CD14-positive monocyte (primary cell): Measurements from ENCODE around the gene ZC3H10. TPM values are rescaled to one million over a fixed set of nuclear protein-coding genes. Genes with fewer than 3 reads are reported as not detected.

Source experiments
- DNase-seq, 3 donors: peaks; one replicate each; pipeline ENCODE4 v3.0.0-alpha.2; 2011 to 2022
- H2AFZ ChIP-seq: 2 replicates; pipeline ENCODE4 v1.6.0; 2012; ENCODE audit warnings: mild to moderate bottlenecking, low read depth, low read length, inconsistent platforms; ENCODE audit not compliant: insufficient read depth, poor library complexity, severe bottlenecking
- H3K27ac ChIP-seq, 2 donors: 1 replicate in 1 of 2; 2 replicates in 1 of 2; pipeline ENCODE4 v1.5.1; 2012 to 2013; ENCODE audit warnings: low read length in 2 of 2, control low read depth in 1 of 2, inconsistent platforms in 1 of 2, low read depth in 1 of 2, mild to moderate bottlenecking in 1 of 2
- H3K27me3 ChIP-seq, 2 donors: one replicate each; pipeline versions ENCODE4 v1.6.0 to v1.6.1; 2011 to 2013; ENCODE audit warnings: low read length in 2 of 2; ENCODE audit not compliant: control insufficient read depth in 2 of 2, insufficient read depth in 2 of 2
- H3K36me3 ChIP-seq, 2 donors: replicated peaks in 1 of 2; 1 replicate in 1 of 2; 2 replicates in 1 of 2; pipeline versions ENCODE4 v1.5.1 to v1.6.1; 2012 to 2013; ENCODE audit warnings: low read length in 2 of 2, control low read depth in 1 of 2, inconsistent platforms in 1 of 2, mild to moderate bottlenecking in 1 of 2; ENCODE audit not compliant: insufficient read depth in 2 of 2, control insufficient read depth in 1 of 2
- H3K4me1 ChIP-seq, 2 donors: 1 replicate in 1 of 2; 2 replicates in 1 of 2; pipeline versions ENCODE4 v1.5.1 to v1.6.1; 2012 to 2013; ENCODE audit warnings: low read length in 2 of 2, control low read depth in 1 of 2, inconsistent platforms in 1 of 2, mild to moderate bottlenecking in 1 of 2, moderate library complexity in 1 of 2; ENCODE audit not compliant: insufficient read depth in 2 of 2, control insufficient read depth in 1 of 2
- H3K4me2 ChIP-seq: replicated peaks from 2 replicates; pipeline ENCODE3; 2012; ENCODE audit warnings: low read length, moderate library complexity, mild to moderate bottlenecking; ENCODE audit not compliant: poor library complexity, severe bottlenecking; ENCODE audit errors: extremely low read depth
- H3K4me3 ChIP-seq, 3 experiments: fragments of 200-600 bp in 1 of 3; sonication (generic) in 1 of 3; replicated peaks in 1 of 3; 1 replicate in 2 of 3; 2 replicates in 1 of 3; pipeline ENCODE4 v1.5.1; 2011 to 2013; ENCODE audit warnings: low read length in 3 of 3, mild to moderate bottlenecking in 3 of 3, control low read depth in 2 of 3, low read depth in 2 of 3, inconsistent platforms in 1 of 3, moderate library complexity in 1 of 3
- H3K79me2 ChIP-seq: 2 replicates; pipeline ENCODE4 v1.6.0; 2012; ENCODE audit warnings: mild to moderate bottlenecking, control low read depth, inconsistent platforms, low read length, moderate library complexity; ENCODE audit not compliant: insufficient read depth
- H3K9ac ChIP-seq: 2 replicates; pipeline ENCODE4 v1.6.0; 2017; ENCODE audit warnings: low read length, mild to moderate bottlenecking; ENCODE audit not compliant: insufficient read depth, poor library complexity, severe bottlenecking
- H3K9me3 ChIP-seq, 2 donors: replicated peaks in 1 of 2; 1 replicate in 1 of 2; 2 replicates in 1 of 2; pipeline versions ENCODE4 v1.5.1 to v1.6.1; 2012 to 2013; ENCODE audit warnings: low read length in 2 of 2, control low read depth in 1 of 2; ENCODE audit not compliant: control insufficient read depth in 1 of 2, insufficient read depth in 1 of 2
- H4K20me1 ChIP-seq: 2 replicates; pipeline ENCODE4 v1.6.0; 2012; ENCODE audit warnings: mild to moderate bottlenecking, low read length, control low read depth, moderate library complexity; ENCODE audit not compliant: insufficient read depth
- H3K27ac Mint-ChIP-seq, 7 donors: one replicate each; pipeline ENCODE4 v1.8.0; 2020; ENCODE audit warnings: mild to moderate bottlenecking in 7 of 7, mixed read lengths in 7 of 7, moderate library complexity in 6 of 7, inconsistent platforms in 2 of 7
- H3K27me3 Mint-ChIP-seq, 3 donors: one replicate each; pipeline ENCODE4 v1.8.0; 2021 to 2022; ENCODE audit warnings: low read depth in 3 of 3, mild to moderate bottlenecking in 3 of 3, mixed read lengths in 3 of 3, moderate library complexity in 3 of 3, inconsistent platforms in 1 of 3
- H3K36me3 Mint-ChIP-seq, 2 donors: one replicate each; pipeline ENCODE4 v1.8.0; 2020; ENCODE audit warnings: mixed read lengths in 2 of 2, inconsistent platforms in 1 of 2, mild to moderate bottlenecking in 1 of 2
- H3K4me1 Mint-ChIP-seq: one replicate; pipeline ENCODE4 v1.8.0; 2020; ENCODE audit warnings: mild to moderate bottlenecking, mixed read lengths
- H3K4me3 Mint-ChIP-seq, 2 donors: one replicate each; pipeline ENCODE4 v1.8.0; 2020; ENCODE audit warnings: mild to moderate bottlenecking in 2 of 2, mixed read lengths in 2 of 2, moderate library complexity in 1 of 2
- H3K9me3 Mint-ChIP-seq, 7 donors: one replicate each; pipeline ENCODE4 v1.8.0; 2020 to 2022; ENCODE audit warnings: mixed read lengths in 7 of 7, mild to moderate bottlenecking in 6 of 7, moderate library complexity in 6 of 7, inconsistent platforms in 2 of 7
- WGBS: methylation state at CpG from one replicate; pipeline ENCODE4 v1.1.5; 2013; ENCODE audit warnings: missing lambda C conversion rate; ENCODE audit not compliant: insufficient coverage; 5-methylcytosine and 5-hydroxymethylcytosine counted together
- intact Hi-C, 2 donors: fragments of 100-400 bp; cut with micrococcal nuclease; formaldehyde crosslinking; loops; one replicate each; pipeline versions ENCODE4 v1.15.0 to v1.15.1; 2023
- polyA plus RNA-seq, 3 donors: library from polyadenylated mRNA; depleted of rRNA in 1 of 3; unstranded in 2 of 3; stranded (reverse) in 1 of 3; fragments of 300-500 nt in 2 of 3; fragments of >200 nt in 1 of 3; fragmentation: Illumina TruSeq in 2 of 3; gene quantifications; 1 replicate in 2 of 3; 2 replicates in 1 of 3; pipeline ENCODE4 v1.2.3, GENCODE V29; 2012 to 2021
- TF ChIP-seq, protein P1 (sequence below): fragments of 200-600 bp; IDR thresholded peaks from one replicate; pipeline ENCODE4 v1.8.0; 2022; ENCODE audit warnings: antibody characterized with exemption, mild to moderate bottlenecking

Gene ZC3H10
- polyA plus RNA-seq, 3 donors, result 1.7 to 3.1 (median 1.8) TPM

- WGBS, result 43% methylated on average over 2 of the region's 7 CpGs
- H3K9me3 ChIP-seq, result no peaks in the 10 kb centered on the region
- no peaks in the 10 kb centered on the region for H3K9me3 Mint-ChIP-seq
- H2AFZ ChIP-seq, result no peak overlapping the region
- peak overlapping the region; percentile 85 for H3K9ac ChIP-seq
- H4K20me1 ChIP-seq, result peaks cover 67% of the 10 kb centered on the region
- peak overlapping the region; percentile 97 to 99 for H3K4me3 Mint-ChIP-seq
- H3K27ac Mint-ChIP-seq, result peak overlapping the region; percentile 97 to 99 (median 98)
- peaks cover 0 to 3% (median 1%) of the 10 kb centered on the region in 3 donors for H3K27me3 Mint-ChIP-seq
- DNase-seq, result peak; percentile 23 to 53 (median 32)
- peaks cover 36% of the 10 kb centered on the region for H3K4me1 Mint-ChIP-seq
- intact Hi-C loops, result loop anchor here in 1 of 2 donors (5.0 kb wide), 1 partner anchor 33 kb away; the partner anchor contains the start of gene ESYT1
- peak overlapping the region; percentile 77 to 96 (median 84) for H3K4me3 ChIP-seq
- TF ChIP-seq, protein P1, sequence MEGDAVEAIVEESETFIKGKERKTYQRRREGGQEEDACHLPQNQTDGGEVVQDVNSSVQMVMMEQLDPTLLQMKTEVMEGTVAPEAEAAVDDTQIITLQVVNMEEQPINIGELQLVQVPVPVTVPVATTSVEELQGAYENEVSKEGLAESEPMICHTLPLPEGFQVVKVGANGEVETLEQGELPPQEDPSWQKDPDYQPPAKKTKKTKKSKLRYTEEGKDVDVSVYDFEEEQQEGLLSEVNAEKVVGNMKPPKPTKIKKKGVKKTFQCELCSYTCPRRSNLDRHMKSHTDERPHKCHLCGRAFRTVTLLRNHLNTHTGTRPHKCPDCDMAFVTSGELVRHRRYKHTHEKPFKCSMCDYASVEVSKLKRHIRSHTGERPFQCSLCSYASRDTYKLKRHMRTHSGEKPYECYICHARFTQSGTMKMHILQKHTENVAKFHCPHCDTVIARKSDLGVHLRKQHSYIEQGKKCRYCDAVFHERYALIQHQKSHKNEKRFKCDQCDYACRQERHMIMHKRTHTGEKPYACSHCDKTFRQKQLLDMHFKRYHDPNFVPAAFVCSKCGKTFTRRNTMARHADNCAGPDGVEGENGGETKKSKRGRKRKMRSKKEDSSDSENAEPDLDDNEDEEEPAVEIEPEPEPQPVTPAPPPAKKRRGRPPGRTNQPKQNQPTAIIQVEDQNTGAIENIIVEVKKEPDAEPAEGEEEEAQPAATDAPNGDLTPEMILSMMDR, result no peak
- H3K36me3 Mint-ChIP-seq, result peaks cover 52 to 59% of the 10 kb centered on the region in 2 donors
- H3K27me3 ChIP-seq, result no peaks in the 10 kb centered on the region
- peak overlapping the region; percentile 50 to 94 for H3K27ac ChIP-seq
- peaks cover 35 to 43% of the 10 kb centered on the region in 2 donors for H3K4me1 ChIP-seq
- H3K36me3 ChIP-seq, result peaks cover 51 to 56% of the 10 kb centered on the region in 2 donors
- peak overlapping the region; percentile 95 for H3K4me2 ChIP-seq
- H3K79me2 ChIP-seq, result peaks cover 54% of the 10 kb centered on the region
Measured at GRCh38 chr12:56160193-56160763, 42.2 kb downstream of the ZC3H10 start.

GRCh38 chr12:56160894-56161689, 43.0 kb downstream of the ZC3H10 start:
- H3K27ac ChIP-seq, result peak overlapping the region; percentile 50 to 94
- no peaks in the 10 kb centered on the region for H3K27me3 ChIP-seq
- H3K79me2 ChIP-seq, result peaks cover 54% of the 10 kb centered on the region
- 95% methylated on average over 5 of the region's 11 CpGs for WGBS
- H3K9me3 ChIP-seq, result no peaks in the 10 kb centered on the region
- no peak overlapping the region for H2AFZ ChIP-seq
- Mint-ChIP-seq H3K4me1 (peaks cover 36% of the 10 kb centered on the region), H3K36me3 (peaks cover 55 to 63% of the 10 kb centered on the region in 2 donors), H3K4me3 (peak overlapping the region in 1 of 2 donors; percentile 36), H3K9me3 (no peaks in the 10 kb centered on the region), H3K27ac (peak overlapping the region; percentile 47 to 98 (median 98)), H3K27me3 (no peaks in the 10 kb centered on the region)
- no peak for DNase-seq
- H3K4me3 ChIP-seq, result peak overlapping the region in 1 of 3 experiments; percentile 96
- H4K20me1 ChIP-seq, result peaks cover 75% of the 10 kb centered on the region
- intact Hi-C loops, result loop anchor here in 1 of 2 donors (5.0 kb wide), 1 partner anchor 34 kb away; the partner anchor contains the start of gene ESYT1
- H3K36me3 ChIP-seq, result peaks cover 56 to 64% of the 10 kb centered on the region in 2 donors
- H3K9ac ChIP-seq, result no peak overlapping the region
- TF ChIP-seq, protein P1, result no peak
- peak overlapping the region; percentile 95 for H3K4me2 ChIP-seq
- H3K4me1 ChIP-seq, result peaks cover 35 to 43% of the 10 kb centered on the region in 2 donors
